SK-N-MC (cell line): ENCODE results near the gene PTPN13.

Source experiments
- EZH2 ChIP-seq: fragments of 200-600 bp; sonication (generic); IDR thresholded peaks from one replicate; pipeline ENCODE4 v1.6.1; 2017; ENCODE audit warnings: antibody characterized with exemption
- FOXP2 ChIP-seq: optimal IDR thresholded peaks from 2 replicates; pipeline ENCODE3; 2011; ENCODE audit warnings: mild to moderate bottlenecking, moderate library complexity; ENCODE audit not compliant: insufficient read depth; ENCODE audit errors: extremely low read length, control extremely low read depth

DNA sequence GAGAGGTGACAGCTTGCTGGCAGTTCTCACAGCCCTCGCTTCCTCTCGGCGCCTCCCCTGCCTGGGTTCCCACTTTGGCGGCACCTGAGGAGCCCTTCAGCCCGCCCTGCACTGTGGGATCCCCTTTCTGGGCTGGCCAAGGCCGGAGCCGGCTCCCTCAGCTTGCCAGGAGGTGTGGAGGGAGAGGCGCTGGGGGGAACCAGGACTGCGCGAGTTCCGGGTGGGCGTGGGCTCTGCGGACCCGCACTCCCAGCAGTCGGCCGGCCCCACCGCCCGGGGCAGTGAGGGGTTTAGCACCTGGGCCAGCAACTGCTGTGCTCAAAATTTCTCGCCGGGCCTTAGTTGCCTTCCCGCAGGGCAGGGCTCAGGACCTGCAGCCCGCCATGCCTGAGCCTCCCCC is 47.0 kb upstream of the PTPN13 start:
- TF ChIP-seq EZH2 (no peak), FOXP2 (no peak)
